WERI-Rb-1 (cell line): ENCODE data around the gene LRRC8E.
A peak's percentile ranks its signal among the peaks of the same experiment; 100 is the strongest.

Source experiments
- DNase-seq: peaks from one replicate; pipeline ENCODE4 v3.0.0-alpha.2; 2020
- H3K27ac ChIP-seq: fragments of 250-450 bp; sonication (Bioruptor Pico); 2 replicates; pipeline ENCODE4 v1.5.1; 2020; ENCODE audit warnings: mild to moderate bottlenecking, moderate library complexity
- H3K27me3 ChIP-seq: fragments of 250-450 bp; sonication (Bioruptor Pico); 2 replicates; pipeline ENCODE4 v1.5.1; 2021; ENCODE audit warnings: mild to moderate bottlenecking, low read depth, moderate library complexity; ENCODE audit not compliant: insufficient read depth, severe bottlenecking
- H3K36me3 ChIP-seq: fragments of 250-450 bp; sonication (Bioruptor Pico); 2 replicates; pipeline ENCODE4 v1.5.1; 2020; ENCODE audit warnings: mild to moderate bottlenecking, moderate library complexity
- H3K4me3 ChIP-seq: 2 replicates; pipeline ENCODE4 v1.5.1; 2011; ENCODE audit warnings: low read depth, mild to moderate bottlenecking, control low read depth, low read length
- H3K9me3 ChIP-seq: fragments of 250-450 bp; sonication (Bioruptor Pico); 2 replicates; pipeline ENCODE4 v1.5.1; 2021; ENCODE audit warnings: mild to moderate bottlenecking, moderate library complexity; ENCODE audit not compliant: severe bottlenecking
- TF ChIP-seq, protein P1 (sequence below): IDR thresholded peaks from 2 replicates; pipeline ENCODE4 v1.5.1; 2011; ENCODE audit warnings: low read depth, mild to moderate bottlenecking, control low read depth, inconsistent platforms, low read length

The LRRC8E gene

DNA sequence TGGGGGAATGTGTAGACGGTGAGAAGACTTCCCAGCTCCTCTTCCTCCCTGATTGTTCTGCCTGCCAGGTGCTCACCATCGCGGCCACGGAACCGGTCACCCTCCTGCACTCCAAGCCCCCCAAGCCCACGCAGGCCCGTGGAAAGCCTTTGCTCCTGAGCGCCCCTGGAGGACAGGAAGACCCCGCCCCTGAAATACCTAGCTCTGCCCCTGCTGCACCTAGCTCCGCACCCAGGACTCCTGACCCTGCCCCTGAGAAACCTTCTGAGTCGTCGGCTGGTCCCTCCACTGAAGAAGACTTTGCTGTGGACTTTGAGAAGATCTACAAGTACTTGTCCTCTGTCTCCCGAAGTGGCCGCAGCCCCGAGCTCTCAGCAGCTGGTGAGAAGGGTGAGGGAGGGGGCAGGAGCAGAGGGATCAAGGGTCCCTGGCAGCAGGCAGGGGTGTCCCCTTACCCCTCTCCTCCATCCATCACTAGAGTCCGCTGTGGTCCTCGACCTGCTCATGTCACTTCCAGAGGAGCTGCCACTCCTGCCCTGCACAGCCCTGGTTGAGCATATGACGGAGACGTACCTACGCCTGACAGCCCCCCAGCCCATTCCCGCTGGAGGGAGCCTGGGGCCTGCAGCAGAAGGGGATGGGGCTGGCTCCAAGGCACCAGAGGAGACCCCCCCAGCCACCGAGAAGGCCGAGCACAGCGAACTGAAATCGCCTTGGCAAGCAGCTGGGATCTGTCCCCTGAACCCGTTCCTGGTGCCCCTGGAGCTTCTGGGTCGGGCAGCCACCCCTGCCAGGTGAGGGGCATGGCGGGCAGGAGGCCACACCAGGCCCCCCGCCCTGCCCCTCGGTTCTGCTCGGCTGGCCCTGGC, 33.9 kb downstream of the LRRC8E start:
- peaks cover 34% of the 10 kb centered on the region for H3K36me3 ChIP-seq
- H3K9me3 ChIP-seq: no peaks in the 10 kb centered on the region
- DNase-seq: no peak
- H3K27me3 ChIP-seq: no peaks in the 10 kb centered on the region
- TF ChIP-seq, protein P1, sequence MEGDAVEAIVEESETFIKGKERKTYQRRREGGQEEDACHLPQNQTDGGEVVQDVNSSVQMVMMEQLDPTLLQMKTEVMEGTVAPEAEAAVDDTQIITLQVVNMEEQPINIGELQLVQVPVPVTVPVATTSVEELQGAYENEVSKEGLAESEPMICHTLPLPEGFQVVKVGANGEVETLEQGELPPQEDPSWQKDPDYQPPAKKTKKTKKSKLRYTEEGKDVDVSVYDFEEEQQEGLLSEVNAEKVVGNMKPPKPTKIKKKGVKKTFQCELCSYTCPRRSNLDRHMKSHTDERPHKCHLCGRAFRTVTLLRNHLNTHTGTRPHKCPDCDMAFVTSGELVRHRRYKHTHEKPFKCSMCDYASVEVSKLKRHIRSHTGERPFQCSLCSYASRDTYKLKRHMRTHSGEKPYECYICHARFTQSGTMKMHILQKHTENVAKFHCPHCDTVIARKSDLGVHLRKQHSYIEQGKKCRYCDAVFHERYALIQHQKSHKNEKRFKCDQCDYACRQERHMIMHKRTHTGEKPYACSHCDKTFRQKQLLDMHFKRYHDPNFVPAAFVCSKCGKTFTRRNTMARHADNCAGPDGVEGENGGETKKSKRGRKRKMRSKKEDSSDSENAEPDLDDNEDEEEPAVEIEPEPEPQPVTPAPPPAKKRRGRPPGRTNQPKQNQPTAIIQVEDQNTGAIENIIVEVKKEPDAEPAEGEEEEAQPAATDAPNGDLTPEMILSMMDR: no peak
- no peak overlapping the region for H3K27ac ChIP-seq
- H3K4me3 ChIP-seq: no peak overlapping the region

DNA sequence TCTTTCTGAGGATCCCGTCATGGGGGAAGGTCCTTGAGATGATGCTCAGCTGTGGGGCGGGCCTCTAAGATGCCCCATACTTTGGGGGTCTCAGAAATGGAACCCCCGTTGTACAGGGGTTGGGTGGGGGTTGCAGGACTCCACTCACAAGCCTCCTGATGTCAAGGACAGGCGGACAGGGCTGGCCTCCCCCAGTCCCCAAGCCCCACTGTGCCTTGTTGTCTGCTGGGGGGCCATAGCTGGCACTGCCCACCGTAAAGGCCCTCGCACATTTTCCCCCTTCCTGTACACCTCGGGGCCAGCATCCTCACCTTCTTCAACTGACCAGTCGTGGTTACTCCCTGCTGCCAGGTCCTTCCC, 34.5 kb downstream of the LRRC8E start:
- no peaks in the 10 kb centered on the region for H3K27me3 ChIP-seq
- H3K36me3 ChIP-seq: peaks cover 34% of the 10 kb centered on the region
- H3K4me3 ChIP-seq: no peak overlapping the region
- H3K27ac ChIP-seq: no peak overlapping the region
- no peaks in the 10 kb centered on the region for H3K9me3 ChIP-seq
- TF ChIP-seq, protein P1: no peak
- DNase-seq: no peak

DNA sequence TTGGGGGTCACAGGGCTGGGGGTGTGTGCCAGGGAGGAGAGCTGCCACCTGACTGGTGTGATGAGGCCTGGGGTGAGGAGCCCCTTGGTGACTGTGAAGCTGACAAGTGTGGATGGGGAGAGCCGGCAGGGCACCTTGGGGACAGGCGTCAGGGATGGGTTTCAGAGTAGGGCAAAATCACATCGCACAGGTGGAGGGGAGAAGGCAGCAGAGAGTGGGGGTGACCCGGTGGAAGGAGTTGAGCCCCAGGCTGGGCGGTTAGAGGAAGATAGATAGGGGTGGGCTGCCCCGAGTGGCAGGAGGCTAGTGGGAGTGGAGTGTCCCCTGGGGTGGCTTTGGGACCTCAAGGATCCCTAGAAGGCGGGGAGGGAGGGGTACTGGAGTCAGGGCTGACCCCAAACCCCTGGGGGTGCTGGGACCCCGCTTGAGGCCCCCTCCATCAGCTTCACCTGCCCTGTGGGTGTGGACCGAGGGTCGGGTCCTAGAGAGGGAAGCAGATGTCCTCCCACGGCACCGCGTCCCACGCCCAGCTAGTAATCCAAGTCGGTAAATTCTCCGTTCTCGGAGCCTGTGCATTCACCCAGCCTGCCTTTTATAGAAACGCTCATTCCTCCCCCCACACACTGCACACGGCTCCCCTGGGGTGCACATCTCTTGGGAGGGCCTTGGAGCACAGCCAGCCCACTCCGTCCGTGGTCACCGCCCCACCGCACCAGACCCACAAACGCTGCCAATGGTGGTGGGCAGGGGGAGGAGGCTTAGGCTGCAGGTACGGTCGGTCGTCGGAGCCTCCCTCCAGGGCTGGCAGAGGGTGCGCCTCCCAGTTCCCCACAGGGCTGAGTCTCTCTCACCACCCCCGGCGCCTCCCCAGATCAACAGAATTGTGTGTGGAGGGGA, 35.2 kb downstream of the LRRC8E start:
- Histone ChIP-seq H3K27me3 (no peaks in the 10 kb centered on the region), H3K27ac (no peak overlapping the region), H3K9me3 (no peaks in the 10 kb centered on the region), H3K4me3 (no peak overlapping the region), H3K36me3 (peaks cover 34% of the 10 kb centered on the region)
- DNase-seq: no peak
- TF ChIP-seq, protein P1: no peak

DNA sequence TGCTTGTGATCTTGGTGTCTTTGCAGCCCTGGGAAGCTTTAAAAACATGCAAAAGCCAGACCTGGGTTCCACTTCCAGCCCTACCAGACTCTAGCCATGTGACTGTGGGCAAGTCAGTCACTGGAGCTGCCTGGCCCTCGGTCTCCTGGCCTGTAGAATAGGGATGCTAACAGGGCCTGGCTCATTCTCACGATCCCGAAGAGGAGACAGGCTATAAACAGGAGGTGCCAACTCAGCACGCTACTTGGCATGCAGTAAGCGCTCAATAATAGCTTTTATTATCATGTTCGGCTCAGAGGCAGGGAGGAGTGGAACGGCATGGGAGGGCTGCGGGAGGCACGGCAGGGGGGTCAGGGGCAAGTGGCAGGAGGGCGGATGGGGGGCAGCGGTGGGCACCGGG, 35.9 kb downstream of the LRRC8E start:
- no peaks in the 10 kb centered on the region for H3K9me3 ChIP-seq
- DNase-seq: no peak
- peaks cover 34% of the 10 kb centered on the region for H3K36me3 ChIP-seq

DNA sequence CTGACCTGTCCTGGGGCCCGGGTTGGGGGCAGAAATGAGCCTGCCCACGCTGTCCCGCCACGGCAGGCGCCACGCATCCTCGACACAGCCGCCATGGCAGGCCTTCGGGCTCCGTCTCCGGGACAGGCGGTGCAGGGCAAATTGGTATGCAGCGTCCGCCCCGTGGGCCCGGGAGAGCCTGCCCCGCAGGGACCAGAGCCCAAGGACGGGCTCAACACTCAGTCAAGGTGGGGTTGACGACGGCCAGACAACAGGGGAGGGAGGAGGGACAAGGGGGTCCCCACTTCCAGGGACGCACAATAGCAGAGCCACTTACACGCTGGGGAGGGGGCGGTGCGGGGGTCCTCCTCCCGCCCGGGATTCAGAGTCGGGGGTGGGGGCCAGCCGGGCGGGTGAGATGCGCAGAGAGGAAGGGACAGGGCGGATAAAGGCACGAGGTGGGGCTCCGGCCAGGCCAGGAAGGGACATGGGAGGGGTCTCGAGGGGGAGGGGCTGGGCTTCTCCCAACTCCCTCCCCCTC, 36.4 kb downstream of the LRRC8E start:
- Histone ChIP-seq H3K27me3 (no peaks in the 10 kb centered on the region), H3K4me3 (peak overlapping the region; percentile 34), H3K36me3 (peaks cover 34% of the 10 kb centered on the region), H3K9me3 (no peaks in the 10 kb centered on the region), H3K27ac (peak overlapping the region; percentile 92)
- TF ChIP-seq, protein P1: no peak
- no peak for DNase-seq

More for the DNA sequence above, 35.9 kb downstream of the LRRC8E start:
- no peaks in the 10 kb centered on the region for H3K27me3 ChIP-seq
- H3K4me3 ChIP-seq: no peak overlapping the region
- no peak overlapping the region for H3K27ac ChIP-seq
- TF ChIP-seq, protein P1: no peak
